ENCODE data around the gene RTN4RL1. TPM values are rescaled to one million over a fixed set of nuclear protein-coding genes. Genes with fewer than 3 reads are reported as not detected.

The RTN4RL1 gene
- total and polyA plus RNA-seq, 9 of the 15 experiments (the other 6 are each of a cell fraction or from before 2014, with no cell fraction given) = 0.04 to 0.06 (median 0.04) TPM; not detected in 5

- intact Hi-C loops (cut with micrococcal nuclease) = loop anchor here (5.0 kb wide), 1 partner anchor 316 kb away; no protein-coding TSS in a partner anchor
- H3K4me1 ChIP-seq (replicated peaks in 1 of 2; ENCODE audit: control insufficient read depth in 2 of 2, insufficient read depth in 2 of 2, low read length in 2 of 2) = peaks cover 5 to 17% of the 10 kb centered on the region in 2 experiments; a peak in 4 of 5 replicates
- no peak overlapping the region for H3K27ac ChIP-seq (ENCODE audit: extremely low read depth, low read depth, low read length)
- in situ Hi-C loops (cut with MboI) = loop anchor here (5.0 to 10.0 kb wide), 2 partner anchors 126 to 318 kb away; partner anchors contain the start of gene TLCD2
- DNase-seq (ENCODE audit: extremely low read depth in 1 of 4, low spot score in 3 of 4) (no peak), FAIRE-seq (no peak), ATAC-seq (no peak)
- H4K20me1 ChIP-seq (replicated peaks; ENCODE audit: control insufficient read depth, insufficient read depth, low read length) = 0 out of 2 replicates have a peak, but pooled peaks cover 2% of the 10 kb centered on the region
- WGBS (ENCODE audit: insufficient coverage, low coverage, missing lambda C conversion rate) = 79% methylated on average over 7 of the region's 7 CpGs
- H3K79me2 ChIP-seq (ENCODE audit: control insufficient read depth, insufficient read depth, low read length) = peaks cover 16% of the 10 kb centered on the region
- H3K4me3 ChIP-seq = no peak overlapping the region
- no peaks in the 10 kb centered on the region for H3K9me3 ChIP-seq (replicated peaks; ENCODE audit: control insufficient read depth, insufficient read depth, low read depth, low read length)
- H3K4me2 ChIP-seq (ENCODE audit: insufficient read depth, low read length) = no peak overlapping the region
- ChIA-PET CTCF (ENCODE audit: low intra/inter-chr PET ratio) (no interaction called here), POLR2A (interaction anchor here (0.7 kb wide), 1 partner anchor 419 kb away, joined by 3 read pairs; no protein-coding TSS in a partner anchor)
- TF ChIP-seq XRCC4 (IDR thresholded peaks at IDR 0.05; ENCODE audit: extremely low read depth, insufficient read depth, insufficient read length) (no peak), TEAD4 (IDR thresholded peaks at IDR 0.05; ENCODE audit: low read length) (no peak), TEAD4 (CRISPR knock-in tag; IDR thresholded peaks at IDR 0.05; ENCODE audit: borderline replicate concordance) (no peak), PKNOX1 (IDR thresholded peaks at IDR 0.05) (no peak), SREBF1 (IDR thresholded peaks at IDR 0.05; ENCODE audit: borderline replicate concordance, low read depth, low read length) (no peak), NELFE (IDR thresholded peaks at IDR 0.05; ENCODE audit: insufficient read depth, insufficient read length) (no peak), CEBPB (tag; IDR thresholded peaks at IDR 0.05) (no peak), HINFP (tag; conservative IDR thresholded peaks at IDR 0.05; ENCODE audit: low read depth) (no peak)
- H3K27me3 ChIP-seq (ENCODE audit: control insufficient read depth in 2 of 2, insufficient read depth in 2 of 2, low read length in 2 of 2) = no peaks in the 10 kb centered on the region
- H3K9ac ChIP-seq (ENCODE audit: insufficient read depth in 1 of 2, low read depth in 2 of 2, low read length in 2 of 2) = no peak overlapping the region
- H3K9me1 ChIP-seq (ENCODE audit: control insufficient read depth, insufficient read depth, low read length) = no peaks in the 10 kb centered on the region
- no peak overlapping the region for H2AFZ ChIP-seq (ENCODE audit: low read depth, low read length)
- peaks cover 26% of the 10 kb centered on the region; the same call in 2 of the 3 replicates for H3K36me3 ChIP-seq (ENCODE audit: control insufficient read depth, insufficient read depth, low read length)
- BruUV-seq (replicated peaks) = no TSS peak
These were observed 8.0 kb upstream of the RTN4RL1 start for GRCh38 chr17:2033153-2033552.
